ENCODE measurements around the gene NT5C1A. TPM values are rescaled to one million over a fixed set of nuclear protein-coding genes. Genes with fewer than 3 reads are reported as not detected.

NT5C1A gene
- total RNA-seq (2022; extraction: Qiagen RNA extraction; ENCODE audit: low read depth): not detected in 5 replicates

GRCh38 chr1:39671793-39672550, at the start of gene NT5C1A:
TSS of gene NT5C1A (minus strand) at chr1:39672107. CDS start at chr1:39672038, 69 bp downstream.

GRCh38 chr1:39691383-39692151, 19.7 kb upstream of the NT5C1A start, which contains the start of gene HPCAL4:
TSS of gene HPCAL4 (minus strand) at chr1:39691433. CDS start at chr1:39684603, 6,830 bp downstream.

GRCh38 chr1:39639305-39640130, 32.4 kb downstream of the NT5C1A start, which contains the start of gene HEYL:
TSS of gene HEYL (minus strand) at chr1:39639643. CDS start at chr1:39639625, 18 bp downstream.

Other genes starting within 250 kb of the NT5C1A start
- gene BMP8A, start 180.5 kb downstream of the NT5C1A start, total RNA-seq (2022; extraction: Qiagen RNA extraction; ENCODE audit: low read depth): 0.10 to 0.29 TPM (median 0.13 TPM) in 4 of 5 replicates, not detected in the other
- 119 to 169 TPM (median 129 TPM) in 5 replicates for gene PABPC4, start 95.3 kb downstream of the NT5C1A start, total RNA-seq (2022; extraction: Qiagen RNA extraction; ENCODE audit: low read depth)
- 2.3 to 3.3 TPM (median 3.0 TPM) in 5 replicates for gene HEYL, start 32.5 kb downstream of the NT5C1A start, total RNA-seq (2022; extraction: Qiagen RNA extraction; ENCODE audit: low read depth)
- 0.24 to 0.41 TPM (median 0.29 TPM) in 5 replicates for gene HPCAL4, start 19.3 kb upstream of the NT5C1A start, total RNA-seq (2022; extraction: Qiagen RNA extraction; ENCODE audit: low read depth)
- gene PPIE, start 66.8 kb upstream of the NT5C1A start, total RNA-seq (2022; extraction: Qiagen RNA extraction; ENCODE audit: low read depth): 38.7 to 43.4 TPM (median 41.3 TPM) in 5 replicates
- 0.38 to 0.64 TPM (median 0.40 TPM) in 5 replicates for gene OXCT2, start 99.2 kb upstream of the NT5C1A start, total RNA-seq (2022; extraction: Qiagen RNA extraction; ENCODE audit: low read depth)
- 3.1 to 4.3 TPM (median 4.1 TPM) in 5 replicates for gene BMP8B, start 116.8 kb upstream of the NT5C1A start, total RNA-seq (2022; extraction: Qiagen RNA extraction; ENCODE audit: low read depth)
- gene TRIT1, start 211.4 kb upstream of the NT5C1A start, total RNA-seq (2022; extraction: Qiagen RNA extraction; ENCODE audit: low read depth): 15.2 to 17.5 TPM (median 16.5 TPM) in 5 replicates
- gene MYCL, start 229.8 kb upstream of the NT5C1A start, total RNA-seq (2022; extraction: Qiagen RNA extraction; ENCODE audit: low read depth): 0.99 to 1.4 TPM (median 1.3 TPM) in 5 replicates

All from A549 treated with CpdA at 1 μM for 4 hours (cell line).